ENCODE data around the gene PGRMC2.

The PGRMC2 gene

GRCh38 chr4:128220286-128221235, 67.1 kb downstream of the PGRMC2 start:
- no peak overlapping the region for H3K4me3 ChIP-seq (ENCODE audit: low read depth, low read length)
- peak; percentile 55 for DNase-seq (ENCODE audit: low read depth)
- in situ Hi-C loops (cut with HindIII; ENCODE audit: low sequenced_read_pairs) = no loop called here
- no peak for TF ChIP-seq CTCF (IDR thresholded peaks at IDR 0.05; ENCODE audit: low read depth, low read length, missing control alignments)
